SK-N-SH treated with all-trans-retinoic acid at 6 μM for 48 hours (cell line): ENCODE measurements around the gene ADAM22.

Source experiments
- CREB5 ChIP-seq: fragments of 250-450 bp; sonication (Bioruptor Pico); IDR thresholded peaks from 2 replicates; pipeline ENCODE4 v1.5.1; 2020; ENCODE audit warnings: low read depth, mild to moderate bottlenecking, moderate library complexity
- CSRNP3 ChIP-seq: fragments of 250-450 bp; sonication (Bioruptor Pico); IDR thresholded peaks from 2 replicates; pipeline ENCODE4 v1.5.1; 2021; ENCODE audit warnings: mild to moderate bottlenecking, moderate library complexity

GRCh38 chr7:87959336-87959735 is 25.3 kb downstream of the ADAM22 start:
- TF ChIP-seq CSRNP3 (CRISPR knock-in tag) (no peak), CREB5 (CRISPR knock-in tag) (no peak)
